Astrocyte (in vitro differentiated cells and primary cell): Measurements from ENCODE around the gene GRAMD4.

Experiments
- EZH2 ChIP-seq: IDR thresholded peaks from 2 replicates; pipeline ENCODE4 v1.6.1; 2012; ENCODE audit warnings: mild to moderate bottlenecking, low read length, inconsistent platforms; ENCODE audit not compliant: insufficient read depth
- TF ChIP-seq, protein P1 (sequence below): IDR thresholded peaks from 2 replicates; pipeline ENCODE4 v1.5.1; 2011; ENCODE audit warnings: low read depth, mild to moderate bottlenecking, inconsistent platforms, low read length, moderate library complexity; ENCODE audit not compliant: insufficient read depth

DNA sequence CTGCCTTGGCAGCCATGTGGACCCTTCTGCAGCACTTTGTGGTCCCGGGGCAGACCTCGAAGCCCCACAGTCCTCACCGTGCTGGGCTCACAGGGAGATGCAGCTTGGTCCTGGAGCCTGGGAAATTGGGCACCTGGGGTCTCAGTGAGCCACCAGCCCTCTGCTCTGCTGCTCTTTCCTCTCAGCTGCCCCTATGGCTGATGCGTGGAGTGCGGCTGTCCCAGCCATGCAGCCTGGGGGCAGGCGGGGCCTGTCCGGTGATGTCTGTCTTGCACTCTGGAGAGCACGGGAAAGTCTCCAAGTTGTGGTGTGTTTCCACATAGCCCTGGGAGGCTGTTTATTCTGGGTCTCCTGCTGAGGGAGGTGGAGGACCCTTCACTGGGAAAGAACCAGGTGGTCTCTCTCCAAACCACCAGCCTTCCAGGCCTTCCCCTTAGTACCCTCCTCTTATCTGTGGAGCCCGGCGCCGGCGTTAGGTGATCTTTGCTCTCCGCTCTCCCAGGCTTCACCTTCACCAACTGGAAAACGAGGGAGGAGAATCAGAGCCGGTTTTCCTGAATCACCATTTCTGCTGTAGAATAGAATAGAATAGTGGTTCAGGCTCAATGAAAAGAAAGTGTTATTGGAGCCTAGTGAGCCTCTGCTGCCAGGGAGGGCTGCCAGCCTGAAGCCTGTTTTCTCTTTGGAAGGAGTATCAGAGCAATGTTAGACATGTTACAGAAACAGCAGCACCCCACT is 41.2 kb upstream of the GRAMD4 start:
- TF ChIP-seq, protein P1, sequence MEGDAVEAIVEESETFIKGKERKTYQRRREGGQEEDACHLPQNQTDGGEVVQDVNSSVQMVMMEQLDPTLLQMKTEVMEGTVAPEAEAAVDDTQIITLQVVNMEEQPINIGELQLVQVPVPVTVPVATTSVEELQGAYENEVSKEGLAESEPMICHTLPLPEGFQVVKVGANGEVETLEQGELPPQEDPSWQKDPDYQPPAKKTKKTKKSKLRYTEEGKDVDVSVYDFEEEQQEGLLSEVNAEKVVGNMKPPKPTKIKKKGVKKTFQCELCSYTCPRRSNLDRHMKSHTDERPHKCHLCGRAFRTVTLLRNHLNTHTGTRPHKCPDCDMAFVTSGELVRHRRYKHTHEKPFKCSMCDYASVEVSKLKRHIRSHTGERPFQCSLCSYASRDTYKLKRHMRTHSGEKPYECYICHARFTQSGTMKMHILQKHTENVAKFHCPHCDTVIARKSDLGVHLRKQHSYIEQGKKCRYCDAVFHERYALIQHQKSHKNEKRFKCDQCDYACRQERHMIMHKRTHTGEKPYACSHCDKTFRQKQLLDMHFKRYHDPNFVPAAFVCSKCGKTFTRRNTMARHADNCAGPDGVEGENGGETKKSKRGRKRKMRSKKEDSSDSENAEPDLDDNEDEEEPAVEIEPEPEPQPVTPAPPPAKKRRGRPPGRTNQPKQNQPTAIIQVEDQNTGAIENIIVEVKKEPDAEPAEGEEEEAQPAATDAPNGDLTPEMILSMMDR = no peak
- TF ChIP-seq EZH2 = no peak
